HG03280 (cell line): ENCODE results near the gene TET2.

Source experiments
- ATAC-seq: cut with Tn5 transposase; IDR thresholded peaks from one replicate; pipeline ENCODE4 v1.9.1; 2021; ENCODE audit warnings: mild to moderate bottlenecking, moderate library complexity; ENCODE audit not compliant: unreplicated experiment

The TET2 gene

GRCh38 chr4:105146276-105147015 is at the start of gene TET2:
TET2 (plus strand) TSS chr4:105146876; CDS start chr4:105233943, 87,067 bp downstream.
- peak; percentile 91 for ATAC-seq

- no peak for ATAC-seq
Observed at GRCh38 chr4:105102016-105102415, 44.7 kb upstream of the TET2 start.

- no peak for ATAC-seq
Observed at GRCh38 chr4:105106426-105106825, 40.2 kb upstream of the TET2 start.

DNA sequence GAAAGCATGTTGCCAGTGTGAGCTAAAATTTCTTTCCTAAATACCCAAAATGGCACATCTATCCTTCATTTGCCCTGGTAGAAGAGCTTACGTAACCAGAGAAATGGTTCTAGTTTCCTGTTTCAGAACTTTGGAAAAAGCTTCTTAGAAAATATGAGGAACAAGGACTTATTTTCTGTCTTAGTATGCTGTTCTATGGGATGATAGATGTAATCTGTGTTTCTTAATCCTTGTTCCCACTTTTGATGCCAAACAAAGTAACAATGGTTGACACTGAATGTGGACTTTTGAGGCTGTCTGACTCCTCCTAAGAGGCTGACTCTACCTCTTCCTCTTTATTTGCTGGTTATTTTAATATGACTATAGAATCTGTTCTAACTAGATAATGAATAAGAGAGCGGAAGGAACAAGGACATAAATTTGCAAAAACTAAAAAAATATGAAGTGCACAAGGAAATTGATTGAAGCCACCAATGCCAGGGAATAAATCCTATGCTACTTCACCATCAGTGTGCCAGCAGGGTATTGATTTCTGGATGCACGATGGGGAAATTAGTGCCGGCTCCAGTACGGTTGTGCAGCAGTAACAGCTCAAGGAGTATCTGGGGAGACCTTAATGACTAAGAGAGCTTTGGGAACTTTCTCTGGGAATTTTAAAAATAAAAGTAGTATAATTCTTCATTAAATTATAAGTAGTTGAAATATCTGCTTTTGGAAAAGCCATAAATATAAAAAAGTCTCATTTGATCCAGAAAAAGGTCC is 39.4 kb upstream of the TET2 start:
- no peak for ATAC-seq

GRCh38 chr4:105108971-105109370 is 37.7 kb upstream of the TET2 start:
- ATAC-seq, result no peak

DNA sequence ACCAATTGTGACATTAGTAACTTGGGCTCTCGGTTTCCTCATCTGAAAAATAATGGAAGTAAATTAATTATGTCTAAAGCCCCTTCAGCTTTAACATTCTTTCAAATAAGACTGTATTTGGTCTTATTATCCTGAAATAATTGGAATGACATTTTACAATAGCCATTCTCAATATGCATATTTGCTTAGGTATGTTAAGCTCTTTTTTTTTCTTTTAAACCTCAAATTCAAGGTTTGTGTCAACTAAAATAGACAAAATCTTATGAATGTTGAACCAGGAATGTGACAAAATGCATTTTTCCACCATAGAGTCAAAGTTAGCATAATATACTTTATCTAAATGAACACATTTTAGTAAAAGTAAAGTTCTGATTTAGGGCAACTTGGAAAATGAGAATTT is 34.4 kb upstream of the TET2 start:
- no peak for ATAC-seq

GRCh38 chr4:105113800-105114199 is 32.9 kb upstream of the TET2 start:
- no peak for ATAC-seq

DNA sequence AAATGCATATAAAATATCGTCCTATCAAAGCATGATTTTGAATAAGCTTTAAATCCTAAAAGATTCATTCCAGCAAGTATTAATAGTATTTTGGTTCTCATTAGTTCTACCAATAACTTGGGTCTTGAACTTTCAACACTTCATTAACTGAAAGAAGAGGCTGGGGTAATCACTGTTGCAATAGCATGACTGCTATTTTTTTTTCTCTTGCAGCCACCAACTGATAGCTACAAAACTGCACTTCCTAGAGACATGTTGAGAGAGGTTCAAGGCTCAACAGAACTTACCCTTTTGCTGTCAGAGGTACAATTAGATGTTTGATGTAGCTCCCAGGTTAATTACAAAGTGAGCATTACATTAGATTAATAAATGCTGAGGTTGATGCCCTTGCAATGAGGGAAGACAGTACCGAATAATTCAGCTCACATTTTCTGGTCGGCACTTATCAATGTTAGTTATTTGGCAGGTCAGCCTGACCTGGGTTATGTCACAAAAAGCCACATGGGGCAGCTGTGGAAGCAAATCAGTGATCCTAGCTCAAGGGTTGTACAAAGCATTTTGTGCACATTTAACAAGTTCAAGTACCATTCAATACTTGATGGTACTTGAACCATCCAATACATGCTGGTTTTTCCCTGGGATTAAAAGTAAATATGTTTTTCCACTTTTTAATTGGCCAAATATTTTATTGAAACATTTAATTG is 29.9 kb upstream of the TET2 start:
- no peak for ATAC-seq

GRCh38 chr4:105119356-105119755 is 27.3 kb upstream of the TET2 start:
- ATAC-seq, result no peak

GRCh38 chr4:105120626-105121025 is 26.1 kb upstream of the TET2 start:
- no peak for ATAC-seq

DNA sequence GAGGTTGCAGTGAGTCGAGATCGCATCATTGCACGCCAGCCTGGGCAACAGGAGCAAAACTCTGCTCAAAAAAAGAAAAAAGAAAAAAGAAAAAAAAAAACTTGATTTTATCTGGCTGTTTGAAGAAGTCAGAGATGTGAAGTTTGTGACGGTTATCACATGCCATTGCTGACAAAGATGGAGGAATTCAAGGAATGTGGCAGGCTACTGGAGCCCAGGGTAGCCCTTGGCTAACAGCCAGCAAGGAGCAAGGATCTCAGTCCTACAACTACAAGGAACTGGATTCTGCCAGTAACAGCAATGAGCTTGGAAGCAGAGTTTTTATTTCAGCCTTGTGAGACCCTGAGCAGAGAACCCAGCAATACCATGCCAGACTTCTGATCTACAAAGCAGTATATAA is 24.3 kb upstream of the TET2 start:
- no peak for ATAC-seq

DNA sequence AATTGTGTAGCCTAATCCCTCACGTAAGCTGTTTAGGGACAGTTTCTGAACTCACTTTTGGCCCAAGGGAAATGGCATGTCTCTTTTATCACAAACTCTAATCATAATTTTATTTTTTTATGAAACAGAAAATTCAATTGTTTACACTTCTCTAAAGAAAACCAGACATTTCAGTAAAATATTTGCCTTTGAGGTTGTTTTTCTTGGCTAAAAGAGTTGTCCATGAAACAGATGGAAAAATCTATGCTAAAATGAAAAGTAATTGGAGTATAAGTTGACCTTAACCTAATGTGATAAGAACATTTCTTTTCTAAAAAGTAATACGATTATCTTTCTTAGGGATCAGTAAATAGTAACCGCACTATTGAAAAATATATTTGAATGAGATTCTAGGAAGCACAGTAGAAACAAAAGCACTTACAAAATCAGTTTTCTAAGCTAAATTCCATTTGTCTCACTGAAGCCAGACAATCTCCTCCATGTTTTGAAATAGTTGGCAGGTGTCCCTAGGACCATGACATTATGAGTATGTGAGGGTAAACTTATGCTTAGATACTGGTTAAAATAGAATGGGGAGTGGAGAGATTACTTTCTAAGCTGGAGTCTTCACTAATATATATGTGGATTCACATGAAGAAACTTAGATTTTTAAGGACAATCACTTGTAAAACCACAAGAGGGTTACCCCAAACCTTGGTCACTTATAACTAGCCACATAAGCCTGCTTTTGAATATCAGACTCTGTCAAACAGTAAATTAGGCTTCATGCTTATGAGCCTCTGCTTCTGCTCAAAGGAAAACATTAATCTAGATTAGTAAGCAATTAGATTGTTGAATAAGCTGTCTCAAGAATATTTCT is 20.1 kb upstream of the TET2 start:
- no peak for ATAC-seq

GRCh38 chr4:105127170-105127445 is 19.6 kb upstream of the TET2 start:
- ATAC-seq, result no peak

- ATAC-seq, result no peak
Observed at GRCh38 chr4:105128208-105128607, 18.5 kb upstream of the TET2 start.

DNA sequence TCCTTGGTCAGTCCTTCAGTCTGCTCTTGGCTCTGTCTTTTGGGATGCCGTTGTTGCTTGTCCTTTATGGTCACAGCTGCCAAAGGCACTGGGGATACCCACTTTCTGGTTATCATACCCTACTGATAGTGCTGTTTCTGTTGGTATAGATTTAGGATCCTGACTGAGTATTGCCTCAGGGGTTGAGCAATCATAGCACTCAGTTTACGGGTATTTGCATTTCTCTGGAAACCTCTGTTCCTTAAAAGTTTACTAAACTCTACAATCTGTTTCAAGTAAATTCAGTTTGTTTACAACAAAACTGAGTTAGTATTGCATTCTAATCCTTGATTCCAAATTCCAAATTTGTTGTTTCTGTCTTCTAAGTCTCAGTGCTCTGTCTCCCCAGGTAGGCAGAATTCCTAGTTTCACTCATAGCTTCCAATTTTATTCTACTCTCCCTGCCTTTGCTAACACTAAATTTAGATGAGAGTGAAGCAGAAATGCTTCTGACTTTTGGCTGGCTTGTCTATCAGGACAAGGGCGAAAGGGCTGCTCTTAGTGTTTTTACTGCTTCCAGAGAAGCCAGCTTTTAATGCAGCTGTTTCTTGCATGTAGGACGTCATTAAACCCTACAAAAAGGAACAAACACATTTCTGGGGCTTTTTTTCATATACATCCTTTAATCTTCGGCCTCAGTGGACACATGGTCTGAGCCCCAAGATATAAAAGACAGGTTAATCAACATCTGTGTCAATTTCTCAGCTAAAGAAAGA is 17.2 kb upstream of the TET2 start:
- no peak for ATAC-seq

GRCh38 chr4:105130945-105131344 is 15.7 kb upstream of the TET2 start:
- no peak for ATAC-seq

DNA sequence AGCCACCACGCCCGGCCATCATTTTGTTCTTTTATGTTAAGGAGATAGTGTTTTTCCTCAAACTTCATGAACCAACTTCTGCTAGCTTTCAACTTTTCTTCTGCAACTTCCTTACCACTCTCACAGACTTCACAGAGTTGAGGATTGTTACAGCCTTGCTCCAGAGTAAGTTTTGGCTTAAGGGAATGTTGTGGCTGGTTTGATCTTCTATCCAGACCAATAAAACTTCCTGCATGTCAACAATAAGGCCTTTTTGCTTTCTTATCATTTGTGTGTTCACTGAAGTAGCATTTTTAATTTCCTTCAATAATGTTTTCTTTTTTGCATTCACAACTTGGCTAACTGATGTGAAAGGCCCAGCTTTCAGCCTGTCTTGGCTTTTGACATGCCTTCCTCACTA is 12.7 kb upstream of the TET2 start:
- no peak for ATAC-seq

DNA sequence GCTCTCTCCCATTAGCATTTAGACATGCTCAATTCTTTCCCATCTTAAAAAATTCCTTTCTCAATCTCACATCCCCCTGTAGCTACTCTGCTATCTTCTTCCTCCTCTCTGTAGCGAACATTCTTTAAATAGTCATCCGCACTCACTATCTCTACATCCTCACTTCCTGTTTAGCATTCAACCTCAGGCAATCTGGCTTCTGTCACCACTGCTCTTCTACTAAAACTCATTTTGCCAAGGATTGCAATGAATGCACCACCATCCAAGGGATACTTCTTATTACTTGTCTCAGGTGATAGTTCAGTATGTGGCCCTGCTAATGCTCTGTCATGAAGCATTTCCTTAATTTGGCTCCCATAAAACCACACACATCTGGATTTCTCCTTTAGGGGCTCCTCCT is 10.9 kb upstream of the TET2 start:
- no peak for ATAC-seq

DNA sequence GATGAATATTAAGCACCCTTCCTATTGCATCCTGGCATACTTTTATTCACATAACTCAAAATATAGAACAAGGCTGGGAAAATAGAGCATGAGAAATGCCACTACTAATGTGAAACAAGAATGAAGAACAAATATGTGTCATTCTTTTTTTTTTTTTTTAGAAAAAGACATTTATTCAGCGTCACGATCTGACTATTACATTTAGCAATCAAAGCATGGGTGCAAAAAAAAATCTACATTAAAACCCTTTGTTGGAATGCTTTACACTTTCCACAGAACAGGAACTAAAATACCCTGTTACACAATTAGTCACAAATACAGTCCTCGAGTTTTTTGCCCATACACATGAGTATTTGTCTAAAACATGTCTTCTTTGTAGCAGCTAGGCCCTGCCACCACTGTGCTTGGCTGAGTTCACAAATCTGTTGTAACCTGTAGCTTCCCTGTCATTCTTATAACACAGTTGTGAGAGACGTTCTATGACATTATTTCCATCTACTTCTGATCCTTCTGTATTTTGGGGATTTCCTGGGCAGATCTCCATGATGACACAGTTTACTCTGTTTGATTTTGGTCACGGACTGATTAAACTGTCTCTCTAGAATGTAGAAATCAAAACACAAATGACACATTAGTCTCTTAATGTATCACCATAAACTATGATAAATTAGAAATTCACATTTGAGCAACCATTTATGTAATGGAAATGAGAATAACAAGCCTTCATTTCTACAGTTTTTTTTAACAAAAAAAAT is 9.4 kb upstream of the TET2 start:
- ATAC-seq, result no peak

GRCh38 chr4:105139646-105140045 is 7.0 kb upstream of the TET2 start:
- no peak for ATAC-seq
